Psoas muscle (tissue), 8 donors: ENCODE measurements around the gene CCDC92B. TPM values are rescaled to one million over a fixed set of nuclear protein-coding genes. Genes with fewer than 3 reads are reported as not detected.

Experiments
- ATAC-seq, 4 donors: fragments of 200-7000 bp; cut with Tn5 transposase; one replicate each; pipeline ENCODE4 v1.9.1; 2020; ENCODE audit warnings: moderate library complexity in 3 of 4, mild to moderate bottlenecking in 2 of 4
- DNase-seq, 2 donors: peaks; one replicate each; pipeline ENCODE4 v3.0.0-alpha.2; 2020
- H3K27ac ChIP-seq: fragments of 200-600 bp; one replicate; pipeline ENCODE4 v1.8.0; 2022
- H3K27me3 ChIP-seq, 3 donors: fragments of 200-600 bp in 1 of 3; one replicate each; pipeline versions ENCODE4 v1.6.1 to v1.8.0; 2013 to 2022; ENCODE audit warnings: low read length in 2 of 3, mild to moderate bottlenecking in 2 of 3, moderate library complexity in 1 of 3; ENCODE audit not compliant: insufficient read depth in 3 of 3
- H3K36me3 ChIP-seq, 2 donors: fragments of 200-600 bp in 1 of 2; one replicate each; pipeline versions ENCODE4 v1.6.1 to v1.8.0; 2013 to 2022; ENCODE audit warnings: low read depth in 1 of 2, mild to moderate bottlenecking in 1 of 2, moderate library complexity in 1 of 2; ENCODE audit not compliant: insufficient read depth in 1 of 2
- H3K4me1 ChIP-seq: fragments of 200-600 bp; one replicate; pipeline ENCODE4 v1.8.0; 2022
- H3K4me3 ChIP-seq: fragments of 200-600 bp; one replicate; pipeline ENCODE4 v1.8.0; 2022; ENCODE audit warnings: mild to moderate bottlenecking
- H3K9me3 ChIP-seq: fragments of 200-600 bp; one replicate; pipeline ENCODE4 v1.8.0; 2022
- CTCF ChIP-seq: fragments of 200-600 bp; IDR thresholded peaks from one replicate; pipeline ENCODE4 v1.8.0; 2022; ENCODE audit warnings: antibody characterized with exemption
- WGBS, 3 donors: extraction: QIAGEN DNeasy Blood & Tissue Kit; methylation state at CpG; one replicate each; pipeline versions ENCODE4 v1.1.6 to v1.1.7; 2013; 5-methylcytosine and 5-hydroxymethylcytosine counted together
- intact Hi-C, 2 donors: fragments of 100-400 bp; cut with DNase I; formaldehyde crosslinking; loops; one replicate each; pipeline versions ENCODE4 v1.11.0 to v1.14.2; 2022
- polyA plus RNA-seq, 3 donors: library from polyadenylated mRNA; stranded (reverse); fragments of 200-250 nt; gene quantifications; one replicate each; pipeline ENCODE4 v1.2.3, GENCODE V29; 2013
- total RNA-seq, 4 donors: library from RNA; stranded (reverse); fragmentation: NEBNext Ultra II Directional in 2 of 4; extraction: Animal tissue kit (Norgen Biotek cat#: 25700) in 2 of 4; gene quantifications; one replicate each; pipeline versions ENCODE4 v1.2.1 to v1.2.4, GENCODE V29; 2021 to 2023
- donor health status: healthy with polysubstance abuse.
- donor health status: DM: no; HTN: no; CAD: no; lungs with moderate emphysema.
- donor health status: Bipolar disorder and iron deficiency.
- donor health status: healthy.
- donor health status: DM: yes; HTN: yes; CAD: no.
- donor health status: DM: no; HTN: no; CAD: no.
- donor health status: DM: no; HTN: no; CAD: no.
- donor health status: DM: yes; HTN: yes; CAD: no.

The CCDC92B gene
- total and polyA plus RNA-seq, 7 donors: 0.01 to 0.23 (median 0.07) TPM; not detected in 3

GRCh38 chr17:2713881-2714280 is 35.6 kb downstream of the CCDC92B start:
- DNase-seq (no peak), ATAC-seq (no peak)
- Histone ChIP-seq H3K27me3 (no peaks in the 10 kb centered on the region), H3K4me3 (peak overlapping the region; percentile 82), H3K9me3 (no peaks in the 10 kb centered on the region), H3K4me1 (peaks cover 24% of the 10 kb centered on the region), H3K36me3 (peaks cover 0 to 5% of the 10 kb centered on the region in 2 donors), H3K27ac (no peak overlapping the region)
- intact Hi-C loops: loop anchor here in 1 of 2 donors (5.0 kb wide), 1 partner anchor 122 kb away; the partner anchor contains the start of gene PAFAH1B1
- TF ChIP-seq CTCF: no peak
- WGBS, 3 donors: 76 to 85% (median 78%) methylated on average over 9 of the region's 9 CpGs

- Histone ChIP-seq H3K4me3 (peak overlapping the region; percentile 82), H3K4me1 (peaks cover 36% of the 10 kb centered on the region), H3K27ac (peak overlapping the region; percentile 91), H3K36me3 (peaks cover 0 to 5% of the 10 kb centered on the region in 2 donors), H3K27me3 (no peaks in the 10 kb centered on the region), H3K9me3 (no peaks in the 10 kb centered on the region)
- TF ChIP-seq CTCF: no peak
- ATAC-seq: peak in 3 of 4 donors; percentile 1 to 11 (median 6)
- WGBS, 3 donors: 12 to 25% (median 17%) methylated on average over 36 of the region's 36 CpGs
- peak in 1 of 2 donors; percentile 20 for DNase-seq
- intact Hi-C loops: loop anchor here in 1 of 2 donors (5.0 kb wide), 1 partner anchor 120 kb away; the partner anchor contains the start of gene PAFAH1B1
These were observed 37.0 kb downstream of the CCDC92B start for GRCh38 chr17:2712300-2713043.

- DNase-seq (peak; percentile 98 to 99), ATAC-seq (peak; percentile 74 to 80 (median 79))
- WGBS, 3 donors: 0 to 1% (median 0%) methylated on average over 42 to 76 of the region's 76 CpGs
- H3K36me3 ChIP-seq: peaks cover 0 to 5% of the 10 kb centered on the region in 2 donors
- H3K27me3 ChIP-seq: no peaks in the 10 kb centered on the region
- H3K27ac ChIP-seq: peak within 1 kb of the TSS; percentile 91
- no peaks in the 10 kb centered on the region for H3K9me3 ChIP-seq
- intact Hi-C loops: loop anchor here in 1 of 2 donors (5.0 kb wide), 1 partner anchor 119 kb away; the partner anchor contains the start of gene PAFAH1B1
- peak within 1 kb of the TSS; percentile 82 for H3K4me3 ChIP-seq
- TF ChIP-seq CTCF: no peak
- H3K4me1 ChIP-seq: peaks cover 43% of the 10 kb centered on the region
These were observed 37.7 kb downstream of the CCDC92B start, which contains the start of gene CLUH for GRCh38 chr17:2711608-2712299. TSS of gene CLUH (minus strand) at chr17:2711764. CDS start at chr17:2711661, 103 bp downstream.

GRCh38 chr17:2710803-2711607 is 38.4 kb downstream of the CCDC92B start:
- H3K36me3 ChIP-seq: peaks cover 0 to 2% of the 10 kb centered on the region in 2 donors
- ATAC-seq (no peak), DNase-seq (peak; percentile 52 to 67)
- no peak for TF ChIP-seq CTCF
- no peaks in the 10 kb centered on the region for H3K9me3 ChIP-seq
- H3K4me3 ChIP-seq: peak overlapping the region; percentile 82
- 0 to 1% (median 0%) methylated on average over 32 to 82 of the region's 82 CpGs for WGBS, 3 donors
- peak overlapping the region; percentile 91 for H3K27ac ChIP-seq
- H3K4me1 ChIP-seq: peaks cover 51% of the 10 kb centered on the region
- intact Hi-C loops: loop anchor here in 1 of 2 donors (5.0 kb wide), 1 partner anchor 119 kb away; the partner anchor contains the start of gene PAFAH1B1
- no peaks in the 10 kb centered on the region for H3K27me3 ChIP-seq
